GDM1 (cell line): Measurements from ENCODE around the gene MAGEA11.
A peak's percentile ranks its signal among the peaks of the same experiment; 100 is the strongest.
"Not testable (repeated sequence)": the region's sequence is repeated elsewhere in the genome, so short reads cannot be mapped to it uniquely, and the experiment has no call there.

ENCODE experiments used
- DNase-seq: peaks from one replicate; lab custom pipeline; 2025; lab: John Stamatoyannopoulos, UW

Gene MAGEA11, protein sequence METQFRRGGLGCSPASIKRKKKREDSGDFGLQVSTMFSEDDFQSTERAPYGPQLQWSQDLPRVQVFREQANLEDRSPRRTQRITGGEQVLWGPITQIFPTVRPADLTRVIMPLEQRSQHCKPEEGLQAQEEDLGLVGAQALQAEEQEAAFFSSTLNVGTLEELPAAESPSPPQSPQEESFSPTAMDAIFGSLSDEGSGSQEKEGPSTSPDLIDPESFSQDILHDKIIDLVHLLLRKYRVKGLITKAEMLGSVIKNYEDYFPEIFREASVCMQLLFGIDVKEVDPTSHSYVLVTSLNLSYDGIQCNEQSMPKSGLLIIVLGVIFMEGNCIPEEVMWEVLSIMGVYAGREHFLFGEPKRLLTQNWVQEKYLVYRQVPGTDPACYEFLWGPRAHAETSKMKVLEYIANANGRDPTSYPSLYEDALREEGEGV

DNA sequence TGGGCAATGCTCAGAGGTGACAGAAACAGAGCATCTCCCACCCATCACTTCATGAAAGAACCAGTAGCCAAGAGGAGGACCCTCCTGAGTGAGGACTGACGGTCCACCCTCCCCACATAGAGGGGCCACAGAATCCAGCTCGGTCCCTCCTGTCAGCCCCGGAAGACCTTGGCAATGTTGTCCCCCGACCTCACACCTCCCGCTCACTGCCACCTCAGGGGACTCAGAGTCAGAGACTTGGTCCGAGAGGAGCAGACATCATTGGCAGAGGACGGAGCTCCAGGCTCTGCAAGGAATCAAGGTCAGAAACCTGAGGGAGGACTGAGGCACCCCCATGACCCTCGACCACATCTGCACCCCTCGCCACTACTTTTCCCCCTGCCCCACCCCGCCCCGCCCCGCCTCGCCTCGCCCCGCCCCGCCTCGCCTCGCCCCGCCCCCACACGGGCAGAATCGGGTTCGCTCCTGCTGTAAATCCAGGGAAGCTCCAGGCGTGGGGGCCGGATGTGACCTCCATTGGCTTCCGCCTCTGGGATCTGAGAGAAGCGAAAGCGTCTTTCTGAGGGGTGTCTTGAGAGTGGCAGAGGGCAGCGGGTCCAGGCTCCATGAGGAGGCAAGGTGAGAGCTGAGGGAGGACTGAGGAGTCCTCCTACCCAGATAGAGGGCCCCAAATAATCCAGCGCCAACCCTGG, at the start of gene MAGEA11:
TSS of gene MAGEA11 (plus strand) at position 516 of the 692 bp plus-strand sequence. CDS start 1,100 bp downstream, outside the sequence.
- DNase-seq: no peak

DNA sequence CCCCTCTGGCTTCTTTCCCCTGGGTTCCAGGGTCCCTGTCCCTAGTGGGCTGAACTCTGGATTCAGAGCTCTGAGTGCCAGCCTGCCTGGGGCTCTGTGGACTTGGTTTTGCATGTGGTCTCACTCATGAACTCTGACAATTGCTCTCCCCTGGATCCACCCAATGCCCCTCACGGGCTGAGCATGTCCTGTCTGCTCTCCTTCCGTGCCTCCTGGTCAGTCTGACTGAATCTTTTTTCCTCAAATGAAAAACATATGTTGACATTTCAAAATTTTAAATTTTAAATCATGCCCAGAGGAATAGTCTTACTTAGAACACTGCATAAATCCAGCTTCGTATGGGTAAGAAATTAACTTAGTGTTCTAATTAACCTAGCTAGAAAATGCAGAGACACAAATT, 36.8 kb upstream of the MAGEA11 start:
- DNase-seq: not testable (repeated sequence)

DNA sequence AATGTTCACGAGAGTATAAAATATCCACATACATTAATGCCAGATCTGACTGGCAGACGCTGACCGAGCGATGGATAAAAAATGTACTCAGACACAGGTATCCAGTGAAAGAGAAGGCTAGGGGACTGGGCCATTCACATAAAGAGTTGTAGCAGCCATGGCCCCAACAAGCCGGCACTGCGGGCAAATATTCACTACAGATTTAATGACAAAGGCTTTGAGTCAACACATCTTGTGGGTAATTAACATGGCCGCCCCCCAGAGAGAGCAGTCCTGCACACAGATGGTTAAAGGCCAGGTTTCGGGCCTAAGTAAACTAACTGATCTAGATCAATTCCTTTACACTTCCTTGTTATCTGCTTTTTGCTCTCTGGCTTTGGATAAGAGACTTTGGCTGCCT, 36.3 kb upstream of the MAGEA11 start:
- DNase-seq: not testable (repeated sequence)

DNA sequence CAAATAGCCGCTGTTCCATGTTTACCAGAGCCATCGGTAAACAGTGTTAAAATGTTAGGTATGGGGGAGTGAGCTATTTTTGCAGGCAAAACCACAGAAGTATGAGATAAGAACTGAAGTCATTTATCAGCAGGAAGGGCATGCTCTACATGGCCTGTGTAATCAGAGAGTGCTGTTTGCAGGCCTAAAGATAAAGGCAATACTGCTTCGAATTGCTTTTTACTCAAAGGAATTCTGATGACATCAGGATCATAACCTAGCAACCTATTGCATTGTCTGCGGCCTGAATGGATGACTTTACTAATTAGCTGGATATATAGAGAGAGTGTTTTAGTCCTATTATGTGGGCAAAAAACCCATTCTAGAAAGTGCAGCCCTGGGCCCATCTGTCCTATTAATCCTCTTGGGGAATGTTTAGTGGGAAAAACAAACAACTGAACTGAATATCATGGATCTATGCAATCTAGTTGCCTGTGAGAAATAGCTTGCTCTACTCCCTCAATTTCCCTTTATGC, 32.6 kb upstream of the MAGEA11 start:
- not testable (repeated sequence) for DNase-seq

DNA sequence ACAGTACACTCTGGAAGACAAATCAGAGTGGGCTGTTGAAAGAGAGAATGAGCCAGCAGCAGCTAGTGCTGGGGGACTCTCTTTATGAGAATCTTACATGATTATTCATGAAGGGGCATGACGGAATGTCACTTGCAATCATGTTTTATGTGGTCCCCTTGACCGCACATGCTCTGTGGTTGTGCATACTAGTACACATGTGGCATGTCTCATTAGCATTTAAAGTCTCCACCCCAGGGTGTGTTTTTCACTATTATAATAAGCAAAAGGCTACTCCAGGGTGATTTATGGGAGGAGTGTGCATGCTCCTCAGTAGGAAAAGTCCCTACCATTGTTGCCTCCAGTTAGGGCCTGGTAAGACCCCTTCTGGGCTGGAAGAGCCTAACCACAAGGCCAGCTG, 30.7 kb upstream of the MAGEA11 start:
- no peak for DNase-seq

DNA sequence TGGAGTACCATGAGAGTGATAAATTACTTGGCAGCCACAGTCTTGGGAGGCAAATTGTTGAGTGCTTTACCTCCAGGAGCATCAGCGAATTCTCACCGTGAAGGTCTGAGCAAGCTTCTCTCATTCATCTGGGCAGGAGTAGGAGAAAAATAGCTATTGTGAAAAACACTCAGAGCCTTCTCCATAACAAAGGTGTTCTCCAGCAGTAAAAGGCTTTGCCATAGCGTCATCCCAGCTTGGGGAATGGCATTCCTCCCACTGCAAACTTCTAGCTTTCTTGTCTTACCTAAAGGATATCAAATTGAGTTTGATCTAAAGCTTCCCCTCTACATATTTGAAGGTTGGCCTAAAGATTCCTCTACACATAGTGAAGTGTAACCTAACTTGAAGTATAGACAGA, 29.8 kb upstream of the MAGEA11 start:
- no peak for DNase-seq

DNA sequence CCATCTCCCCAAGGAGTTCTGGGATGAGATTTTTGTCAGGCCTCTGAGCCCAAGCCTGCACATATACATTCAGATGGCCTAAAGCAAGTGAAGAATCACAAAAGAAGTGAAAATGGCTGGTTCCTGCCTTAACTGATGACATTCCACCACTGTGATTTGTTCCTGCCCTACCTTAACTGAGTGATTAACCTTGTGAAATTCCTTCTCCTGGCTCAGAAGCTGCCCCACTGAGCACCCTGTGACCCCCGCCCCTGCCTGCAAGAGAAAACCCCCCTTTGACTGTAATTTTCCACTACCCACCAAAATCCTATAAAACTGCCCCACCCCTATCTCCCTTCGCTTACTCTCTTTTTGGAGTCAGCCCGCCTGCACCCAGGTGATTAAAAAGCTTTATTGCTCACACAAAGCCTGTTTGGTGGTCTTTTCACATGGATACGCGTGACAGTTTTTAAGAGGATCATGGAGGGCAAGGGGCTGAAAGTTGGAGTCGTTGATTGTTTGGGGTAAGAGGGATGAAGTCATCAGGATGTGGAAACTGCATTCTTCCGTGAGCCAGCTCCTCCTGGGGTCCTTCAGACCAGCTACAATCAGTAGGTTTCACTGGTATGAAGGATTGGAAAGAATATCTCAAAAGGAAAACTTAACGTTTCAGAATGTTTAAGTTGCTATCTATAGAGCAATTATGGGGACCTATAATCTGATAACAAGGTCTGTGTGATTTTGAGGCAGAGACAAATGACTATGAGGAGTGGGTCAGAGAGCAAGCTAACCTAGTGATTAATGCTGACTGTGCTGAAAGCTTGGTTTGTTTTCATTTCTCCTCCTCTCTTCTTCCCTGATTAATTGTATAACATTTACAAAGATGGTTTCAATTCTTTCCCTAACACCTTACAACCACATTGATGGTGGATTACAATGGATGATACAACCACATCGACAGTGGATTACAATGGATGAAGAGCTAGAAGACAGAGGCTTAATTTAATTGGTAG, 28.6 kb upstream of the MAGEA11 start:
- no peak for DNase-seq

DNA sequence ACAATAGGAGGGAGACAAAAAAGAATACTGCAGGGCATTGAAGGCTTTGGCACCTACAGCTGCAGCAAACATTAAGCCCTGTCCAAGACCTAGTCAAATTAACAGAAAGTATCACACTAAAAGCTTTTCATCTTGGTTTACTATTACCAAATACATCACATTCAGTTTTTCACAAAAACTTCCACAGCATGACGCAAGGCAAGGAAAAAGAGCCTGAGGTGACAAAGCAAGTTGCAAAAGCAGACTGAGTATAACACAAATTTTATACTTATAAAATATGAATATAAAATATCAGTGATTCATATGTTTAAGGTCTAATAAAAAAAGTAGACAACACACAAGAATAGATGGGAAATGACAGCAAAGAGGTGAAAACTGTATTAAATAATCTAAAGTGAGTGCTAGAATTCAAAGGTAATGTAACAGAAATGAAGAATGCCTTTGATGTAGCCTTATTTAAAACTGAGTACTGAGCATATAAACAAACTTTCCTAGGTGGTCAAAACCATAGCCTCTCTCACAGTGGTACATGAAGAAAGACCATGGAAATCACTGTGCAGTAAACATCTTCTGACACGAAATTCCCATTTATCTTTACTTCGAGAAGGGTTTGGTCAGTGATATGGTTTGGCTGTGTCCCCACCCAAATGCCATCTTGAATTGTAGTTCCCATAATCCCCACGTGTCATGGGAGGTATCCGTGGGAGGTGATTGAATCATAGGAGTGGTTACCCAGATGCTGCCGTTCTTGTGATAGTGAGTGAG, 27.7 kb upstream of the MAGEA11 start:
- DNase-seq: no peak

DNA sequence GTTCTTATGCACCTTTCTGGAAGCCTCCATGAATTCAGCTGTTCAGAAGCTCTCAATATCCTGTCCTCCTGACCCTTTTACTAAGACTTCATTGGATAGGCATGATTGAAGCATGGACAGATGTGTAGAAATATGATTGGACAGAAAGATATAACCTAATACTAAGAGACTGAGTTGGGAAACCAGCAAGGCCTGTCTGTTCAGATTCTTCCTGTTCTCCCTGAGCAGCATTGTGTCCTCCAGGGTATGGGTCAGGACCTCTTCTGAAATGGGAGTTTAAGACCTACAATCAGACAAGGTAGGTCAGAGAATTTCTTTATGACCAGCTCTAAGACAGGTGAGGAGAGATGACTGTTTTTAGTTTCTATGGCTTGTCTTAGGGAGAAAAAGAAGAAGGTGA, 23.9 kb upstream of the MAGEA11 start:
- no peak for DNase-seq

DNA sequence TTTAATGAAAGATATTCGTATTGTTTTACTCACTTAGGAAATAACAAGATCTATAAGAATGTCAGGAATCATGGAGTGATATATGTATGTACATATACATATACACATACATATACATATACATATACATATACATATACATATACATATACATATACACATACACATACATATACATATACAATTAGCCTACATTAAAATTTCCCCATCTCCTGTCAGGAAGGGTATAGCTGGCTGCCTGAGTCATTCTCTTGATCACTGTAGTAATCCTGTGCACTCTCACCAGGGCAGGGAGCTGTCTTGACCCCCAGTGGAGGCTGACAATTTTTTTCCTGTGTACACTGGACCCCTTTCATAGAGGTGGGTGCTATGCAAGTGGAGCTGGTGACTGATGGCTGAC, 23.3 kb upstream of the MAGEA11 start:
- no peak for DNase-seq

DNA sequence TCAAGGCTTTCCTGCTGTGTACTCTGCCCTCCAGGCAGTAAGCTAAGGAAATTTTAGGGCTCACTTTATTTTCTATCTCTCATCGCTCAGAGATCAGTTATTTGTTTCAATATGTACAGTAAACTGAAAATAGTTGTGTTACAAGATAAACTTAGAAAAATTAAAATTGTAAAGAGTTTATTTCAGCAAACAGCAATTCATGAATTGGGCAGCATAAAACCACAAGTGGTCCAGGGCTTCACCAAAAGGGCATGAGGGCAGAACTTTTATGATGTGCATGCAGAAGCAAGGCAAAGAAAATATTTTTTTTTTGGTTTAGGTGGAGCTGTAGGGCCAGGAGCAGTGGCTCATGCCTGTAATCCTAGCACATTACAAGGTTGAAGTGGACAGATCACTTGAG, 20.1 kb upstream of the MAGEA11 start:
- no peak for DNase-seq

DNA sequence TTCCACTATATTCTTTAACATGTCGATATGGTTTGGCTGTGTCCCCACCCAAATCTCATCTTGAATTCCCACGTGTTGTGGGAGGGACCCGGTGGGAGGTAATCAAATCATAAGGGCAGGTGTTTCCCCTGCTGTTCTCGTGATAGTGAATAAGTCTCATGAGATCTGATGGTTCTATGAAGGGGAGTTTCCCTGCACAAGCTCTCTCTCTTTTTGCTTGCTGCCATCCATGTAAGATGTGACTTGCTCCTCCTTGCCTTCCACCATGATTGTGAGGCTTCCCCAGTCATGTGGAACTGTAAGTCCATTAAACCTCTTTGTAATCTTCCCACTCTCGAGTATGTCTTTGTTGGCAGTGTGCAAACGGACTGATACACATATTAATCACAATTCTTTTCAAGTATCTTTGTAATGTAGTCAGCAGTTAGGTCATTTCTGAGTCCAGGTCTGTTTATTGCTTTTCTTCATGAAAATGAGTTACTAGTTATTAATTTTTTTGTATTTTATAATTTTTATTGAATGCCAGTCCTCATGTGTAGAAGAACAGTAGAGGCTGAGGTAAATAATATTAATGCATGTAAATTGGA, 19.1 kb upstream of the MAGEA11 start:
- DNase-seq: not testable (repeated sequence)

DNA sequence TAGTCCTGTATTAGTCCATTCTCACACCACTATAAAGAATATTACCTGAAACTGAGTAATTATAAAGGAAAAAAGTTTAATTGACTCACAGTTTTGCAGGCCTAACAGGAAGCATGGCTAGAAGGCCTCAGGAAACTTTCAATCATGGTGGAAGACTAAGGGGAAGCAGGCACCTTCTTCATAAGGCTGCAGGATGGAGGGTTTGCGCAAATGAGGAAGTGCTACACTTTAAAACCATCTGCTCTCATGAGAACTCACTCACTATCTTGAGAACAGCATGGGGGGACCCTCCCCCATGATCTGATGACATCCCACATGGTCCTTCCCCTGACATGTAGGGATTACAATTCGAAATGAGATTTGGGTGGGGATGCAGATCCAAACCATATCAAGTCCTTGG, 12.1 kb upstream of the MAGEA11 start:
- peak; percentile 22 for DNase-seq

DNA sequence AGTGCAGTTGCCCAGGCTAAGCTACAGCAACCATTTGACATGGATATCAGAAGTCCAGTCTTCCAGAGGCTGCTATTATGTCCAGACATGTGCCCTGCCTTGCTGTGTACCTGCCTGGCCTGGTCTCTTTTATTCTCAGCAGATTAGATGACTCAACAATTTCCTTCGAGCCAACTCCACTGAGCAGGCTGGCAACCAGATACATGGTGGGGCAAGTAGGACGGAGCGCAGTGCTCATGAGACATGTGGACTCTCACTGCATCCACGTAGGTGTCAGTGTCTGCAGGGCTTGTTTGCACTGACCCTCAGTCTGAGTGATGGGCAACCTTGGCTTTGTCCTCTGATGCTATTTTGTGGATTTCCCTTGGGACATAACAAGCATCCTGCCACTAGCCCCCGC, 7.2 kb upstream of the MAGEA11 start:
- DNase-seq: no peak

DNA sequence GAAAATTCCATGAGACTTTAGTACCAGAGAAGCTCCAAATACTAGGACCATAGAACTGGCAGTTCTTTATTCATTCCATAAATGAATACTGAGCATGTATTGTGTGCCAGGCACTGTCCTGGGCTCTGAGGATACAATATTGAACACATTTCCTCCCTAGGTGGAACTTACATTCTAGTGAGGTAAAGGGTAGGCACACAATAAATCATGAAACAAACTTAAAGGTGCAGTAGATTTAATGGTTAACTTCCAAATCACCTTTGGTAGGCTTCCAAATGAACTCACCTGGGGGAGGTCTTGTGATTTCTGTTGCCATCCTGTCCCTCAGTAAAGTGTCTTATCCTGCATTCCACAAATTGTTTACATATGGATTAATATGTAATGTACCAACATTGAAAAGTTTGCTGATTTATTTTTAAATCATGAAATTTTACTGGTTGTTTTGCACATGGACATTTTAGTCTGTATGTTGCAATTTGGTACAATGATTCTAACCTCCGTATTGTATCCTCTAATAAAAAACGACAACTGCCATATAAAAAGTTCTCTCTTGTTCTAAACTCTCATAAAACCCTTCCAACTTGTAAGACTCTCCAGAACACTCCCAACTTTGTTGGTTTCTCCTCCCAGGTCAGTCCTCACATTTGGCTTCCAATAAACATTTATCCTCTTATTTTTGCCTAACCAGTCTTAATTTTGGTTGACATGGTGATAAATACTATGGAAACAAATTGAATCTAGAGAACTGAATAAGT, 4.5 kb upstream of the MAGEA11 start:
- no peak for DNase-seq

DNA sequence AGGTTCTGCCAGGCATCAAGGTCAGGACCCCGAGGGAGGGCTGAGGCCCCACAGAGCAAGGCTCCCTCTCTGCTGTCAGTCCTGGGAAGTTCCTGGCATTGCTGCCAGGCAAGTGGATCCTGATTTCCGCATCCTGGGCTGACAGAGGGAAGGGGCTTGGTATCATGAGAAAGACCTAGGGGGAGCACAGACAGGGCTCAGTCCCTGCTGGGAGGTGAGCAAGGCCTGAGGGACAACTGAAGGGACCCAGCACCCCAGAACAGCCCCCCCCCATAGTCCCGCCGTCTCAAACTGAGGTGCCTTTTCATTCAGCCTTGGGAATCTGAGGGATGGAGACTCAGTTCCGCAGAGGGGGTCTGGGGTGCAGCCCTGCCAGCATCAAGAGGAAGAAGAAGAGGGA, 971 bp downstream of the MAGEA11 start:
- no peak for DNase-seq

DNA sequence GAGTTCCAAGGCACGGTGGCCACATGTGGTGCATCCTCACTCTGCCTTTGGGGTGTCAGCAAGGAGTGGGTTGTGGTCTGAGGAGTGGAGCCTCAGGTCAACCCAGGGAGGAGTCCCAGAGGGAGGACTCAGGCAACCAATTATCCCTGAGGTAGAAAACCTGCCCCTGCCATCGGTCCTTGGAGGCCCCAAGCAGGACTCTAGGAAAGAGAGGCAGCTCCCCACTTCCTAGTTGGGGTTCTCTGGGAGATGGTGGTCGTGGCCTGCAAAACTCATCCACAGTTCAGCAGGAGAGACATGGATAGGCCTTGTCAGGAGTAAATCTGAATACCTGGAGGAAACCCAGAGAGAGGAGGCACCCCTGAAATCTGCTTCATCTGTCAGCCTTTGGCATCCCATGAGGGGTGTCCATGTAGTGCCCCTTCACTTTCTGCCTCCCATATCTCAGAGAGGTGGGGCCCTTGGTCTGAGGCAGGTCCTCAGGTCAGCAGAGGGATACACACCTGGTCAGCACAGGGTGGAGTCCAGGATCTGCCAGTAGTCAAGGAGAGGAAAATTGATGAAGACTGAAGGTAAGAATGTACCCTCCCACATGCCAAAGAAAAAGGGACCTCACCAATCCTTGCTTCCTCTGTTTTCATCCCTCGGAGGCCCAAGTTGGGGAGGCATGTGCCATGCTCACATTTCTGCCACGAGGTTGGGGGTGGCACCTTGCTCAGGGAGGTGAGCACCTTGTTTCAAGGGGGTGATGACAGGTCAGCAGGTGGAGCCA, 1.6 kb downstream of the MAGEA11 start:
- no peak for DNase-seq

DNA sequence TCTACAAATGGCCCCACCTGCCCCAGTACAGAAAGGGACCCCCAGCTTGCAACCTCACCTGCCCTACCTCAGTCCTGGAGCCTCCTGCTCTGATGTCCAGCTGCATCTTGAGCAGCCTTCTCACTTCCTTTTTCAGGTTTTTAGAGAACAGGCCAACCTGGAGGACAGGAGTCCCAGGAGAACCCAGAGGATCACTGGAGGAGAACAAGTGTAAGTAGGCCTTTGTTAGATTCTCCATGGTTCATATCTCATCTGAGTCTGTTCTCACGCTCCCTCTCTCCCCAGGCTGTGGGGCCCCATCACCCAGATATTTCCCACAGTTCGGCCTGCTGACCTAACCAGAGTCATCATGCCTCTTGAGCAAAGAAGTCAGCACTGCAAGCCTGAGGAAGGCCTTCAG, 3.6 kb downstream of the MAGEA11 start:
- DNase-seq: no peak

DNA sequence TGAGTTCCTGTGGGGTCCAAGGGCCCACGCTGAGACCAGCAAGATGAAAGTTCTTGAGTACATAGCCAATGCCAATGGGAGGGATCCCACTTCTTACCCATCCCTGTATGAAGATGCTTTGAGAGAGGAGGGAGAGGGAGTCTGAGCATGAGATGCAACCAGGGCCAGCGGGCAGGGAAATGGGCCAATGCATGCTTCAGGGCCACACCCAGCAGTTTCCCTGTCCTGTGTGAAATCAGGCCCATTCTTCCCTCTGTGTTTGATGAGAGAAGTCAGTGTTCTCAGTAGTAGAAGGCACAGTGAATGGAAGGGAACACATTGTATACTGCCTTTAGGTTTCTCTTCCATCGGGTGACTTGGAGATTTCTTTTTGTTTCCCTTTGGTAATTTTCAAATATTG, 4.8 kb downstream of the MAGEA11 start:
- DNase-seq: no peak
